ENCODE measurements around the gene MRPL23. TPM values are rescaled to one million over a fixed set of nuclear protein-coding genes. Genes with fewer than 3 reads are reported as not detected.

The MRPL23 gene
- total RNA-seq, 2 experiments from 2014 or later: 115 to 119 TPM

GRCh38 chr11:1916132-1916985 lies 30.8 kb upstream of the MRPL23 start:
- peak; percentile 36 for DNase-seq
- intact Hi-C loops (cut with micrococcal nuclease): loop anchor here (5.0 kb wide), 1 partner anchor 34 kb away; no protein-coding TSS in a partner anchor
- H3K4me3 Mint-ChIP-seq: no peak overlapping the region
- H3K9me3 Mint-ChIP-seq: no peaks in the 10 kb centered on the region
- peaks cover 9% of the 10 kb centered on the region for H3K4me1 Mint-ChIP-seq (ENCODE audit: low read depth)
- no peaks in the 10 kb centered on the region for H3K36me3 Mint-ChIP-seq
- H3K27ac Mint-ChIP-seq: no peak overlapping the region
- peaks cover 10% of the 10 kb centered on the region for H3K27me3 Mint-ChIP-seq
- CTCF ChIA-PET: interaction anchor here (0.6 to 1.6 kb wide), 5 partner anchors 26 to 239 kb away, joined by 3 to 5 read pairs (median 3); no protein-coding TSS in a partner anchor
- POLR2A ChIA-PET: interaction anchor here (1.0 to 1.2 kb wide), 2 partner anchors 25 to 27 kb away, joined by 3 to 6 read pairs; partner anchors contain the start of gene PRR33

DNA sequence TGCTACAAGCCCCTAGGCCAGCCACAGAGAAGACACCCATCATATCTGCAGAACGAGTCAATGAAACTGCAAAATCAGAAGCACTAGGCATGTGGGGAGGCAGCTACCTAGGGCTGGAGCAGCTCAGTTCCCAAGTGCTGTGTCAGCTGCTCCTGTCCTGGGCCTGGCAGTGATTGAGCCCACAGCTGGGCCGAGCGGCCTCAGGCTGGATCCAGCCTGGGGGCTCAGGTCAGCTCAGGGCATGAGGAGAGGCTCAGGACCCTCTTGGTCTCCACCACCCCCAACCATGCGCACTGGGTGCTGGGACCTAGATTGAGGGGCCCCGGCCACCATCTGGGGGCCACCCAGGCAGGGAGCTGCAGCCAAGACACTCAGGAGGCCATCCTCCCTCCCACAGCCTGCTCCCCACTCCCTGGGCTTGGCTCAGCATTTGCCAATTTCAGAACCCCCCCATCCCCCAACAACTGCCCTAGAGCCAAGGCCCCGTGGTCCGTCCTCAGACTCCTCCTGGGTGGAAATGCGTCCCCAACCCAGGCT lies 30.1 kb upstream of the MRPL23 start:
- Mint-ChIP-seq H3K36me3 (no peaks in the 10 kb centered on the region), H3K4me3 (no peak overlapping the region), H3K9me3 (no peaks in the 10 kb centered on the region), H3K27me3 (peaks cover 10% of the 10 kb centered on the region), H3K4me1 (ENCODE audit: low read depth) (peaks cover 9% of the 10 kb centered on the region), H3K27ac (no peak overlapping the region)
- ChIA-PET CTCF (interaction anchor here (0.6 to 1.6 kb wide), 7 partner anchors 25 to 239 kb away, joined by 3 to 5 read pairs (median 4); partner anchors contain the start of gene PRR33), POLR2A (interaction anchor here (1.0 to 1.2 kb wide), 2 partner anchors 25 to 28 kb away, joined by 3 to 6 read pairs; partner anchors contain the start of gene PRR33)
- DNase-seq: no peak
- intact Hi-C loops (cut with micrococcal nuclease): loop anchor here (5.0 kb wide), 1 partner anchor 35 kb away; no protein-coding TSS in a partner anchor

DNA sequence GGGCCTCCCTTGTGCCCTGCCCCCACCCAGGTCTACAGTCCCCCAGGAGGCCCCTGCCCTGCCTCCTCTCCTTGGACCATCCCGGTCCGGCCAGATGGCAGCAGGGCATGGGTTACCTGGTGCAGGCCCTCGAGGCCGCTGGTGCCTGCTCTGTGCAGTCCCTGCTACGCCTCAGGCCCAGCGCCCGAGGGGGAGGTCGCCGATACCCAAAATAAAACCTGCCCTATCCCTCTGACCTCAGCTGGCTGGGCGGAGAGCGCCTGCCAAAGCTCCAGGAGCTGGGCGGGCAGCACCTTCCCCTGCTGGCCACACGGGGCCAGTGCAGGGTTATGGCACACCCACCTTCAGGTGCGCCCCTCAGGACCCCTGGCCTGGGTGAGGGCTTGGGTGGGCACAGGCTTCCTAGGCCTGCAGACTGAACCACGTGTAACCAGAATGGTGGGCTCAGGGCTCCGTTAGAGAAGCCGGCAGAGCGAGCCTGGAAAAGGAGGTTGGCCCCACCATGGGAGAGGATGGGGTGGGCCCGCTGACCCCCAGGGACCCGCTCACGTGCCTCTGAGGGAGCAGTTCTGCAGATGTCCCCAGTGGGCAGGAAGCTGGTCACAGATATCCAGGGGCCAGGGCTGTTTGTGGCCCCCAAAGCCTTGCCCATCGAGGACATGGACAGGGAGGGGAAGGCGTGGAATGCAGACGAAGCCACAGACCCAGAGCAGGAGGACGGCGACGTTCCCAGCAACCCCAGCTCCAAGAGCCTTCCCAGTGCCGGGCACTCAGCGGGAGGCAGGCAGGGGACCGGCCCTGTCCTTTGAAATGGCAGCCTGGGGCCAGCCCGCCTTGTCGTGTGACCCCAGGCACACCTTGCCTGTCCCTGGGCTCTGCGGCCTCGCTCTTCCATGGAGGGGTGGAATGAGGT lies 29.4 kb upstream of the MRPL23 start:
- ChIA-PET CTCF (interaction anchor here (0.6 to 1.6 kb wide), 7 partner anchors 26 to 284 kb away, joined by 3 to 5 read pairs (median 4); partner anchors contain the start of gene PRR33), POLR2A (interaction anchor here (1.0 to 1.2 kb wide), 2 partner anchors 26 to 29 kb away, joined by 3 to 6 read pairs; partner anchors contain the start of gene PRR33)
- Mint-ChIP-seq H3K9me3 (no peaks in the 10 kb centered on the region), H3K36me3 (no peaks in the 10 kb centered on the region), H3K27me3 (peaks cover 10% of the 10 kb centered on the region), H3K4me1 (ENCODE audit: low read depth) (peaks cover 9% of the 10 kb centered on the region), H3K27ac (no peak overlapping the region), H3K4me3 (no peak overlapping the region)
- DNase-seq: no peak
- intact Hi-C loops (cut with micrococcal nuclease): loop anchor here (5.0 kb wide), 1 partner anchor 35 kb away; no protein-coding TSS in a partner anchor

GRCh38 chr11:1918436-1919315 lies 28.5 kb upstream of the MRPL23 start:
- ChIA-PET POLR2A (no interaction called here), CTCF (interaction anchor here (1.4 kb wide), 1 partner anchor 27 kb away, joined by 5 read pairs; the partner anchor contains the start of gene PRR33)

DNA sequence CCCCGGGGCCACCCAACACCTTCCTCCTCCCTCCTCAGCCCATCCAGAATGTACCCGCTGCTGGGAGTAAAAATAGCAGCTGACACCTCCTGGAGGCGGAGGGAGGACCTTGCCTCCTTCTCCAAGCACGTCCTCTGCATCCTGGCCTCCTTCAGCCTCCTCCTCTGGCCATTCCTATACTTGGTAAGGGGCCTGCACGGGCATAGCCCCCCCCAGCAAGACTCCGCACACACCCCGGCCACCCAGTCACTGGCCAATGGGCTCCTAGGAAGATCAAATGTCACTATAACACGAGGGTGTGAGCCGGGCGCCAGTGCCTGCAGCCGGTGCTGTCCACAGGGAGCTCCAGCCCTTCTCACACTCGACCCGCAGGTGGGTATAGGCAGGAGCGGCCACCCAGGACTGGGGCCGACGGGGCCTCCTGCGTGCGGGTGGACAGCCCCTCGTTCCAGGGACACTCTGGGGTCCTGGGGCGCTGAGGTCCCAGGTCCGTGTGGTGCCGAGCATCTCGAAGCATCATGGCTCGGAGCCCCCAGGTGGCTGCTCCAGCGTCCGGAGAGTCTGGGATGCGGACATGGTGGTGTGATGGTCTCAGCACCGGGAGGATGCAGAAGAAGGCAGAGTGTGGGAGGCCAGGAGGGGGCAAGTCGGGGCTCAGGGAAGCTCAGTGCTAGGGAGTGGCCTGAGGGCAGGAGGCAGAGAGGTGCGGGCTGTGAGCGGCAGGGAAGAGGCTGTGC lies 27.6 kb upstream of the MRPL23 start, which contains the start of gene TNNT3:
Gene TNNT3 (plus strand): TSS at position 313 of the 737 bp plus-strand sequence. CDS start 3,172 bp downstream, outside the sequence.
- H3K9me3 Mint-ChIP-seq: no peaks in the 10 kb centered on the region
- no peak within 1 kb of the TSS for H3K4me3 Mint-ChIP-seq
- H3K27me3 Mint-ChIP-seq: peaks cover 10% of the 10 kb centered on the region
- DNase-seq: no peak
- peaks cover 9% of the 10 kb centered on the region for H3K4me1 Mint-ChIP-seq (ENCODE audit: low read depth)
- H3K36me3 Mint-ChIP-seq: no peaks in the 10 kb centered on the region
- intact Hi-C loops (cut with micrococcal nuclease): loop anchor here (5.0 kb wide), 1 partner anchor 37 kb away; no protein-coding TSS in a partner anchor
- no peak within 1 kb of the TSS for H3K27ac Mint-ChIP-seq
- ChIA-PET POLR2A (no interaction called here), CTCF (interaction anchor here (3.4 kb wide), 1 partner anchor 37 kb away, joined by 22 read pairs; no protein-coding TSS in a partner anchor)

More at GRCh38 chr11:1918436-1919315, 28.5 kb upstream of the MRPL23 start:
- intact Hi-C loops (cut with micrococcal nuclease): loop anchor here (5.0 kb wide), 1 partner anchor 36 kb away; no protein-coding TSS in a partner anchor
- no peaks in the 10 kb centered on the region for H3K9me3 Mint-ChIP-seq
- H3K36me3 Mint-ChIP-seq: no peaks in the 10 kb centered on the region
- DNase-seq: no peak
- peaks cover 9% of the 10 kb centered on the region for H3K4me1 Mint-ChIP-seq (ENCODE audit: low read depth)
- peaks cover 10% of the 10 kb centered on the region for H3K27me3 Mint-ChIP-seq
- no peak overlapping the region for H3K27ac Mint-ChIP-seq
- no peak overlapping the region for H3K4me3 Mint-ChIP-seq

- no peak overlapping the region for H3K27ac Mint-ChIP-seq
- POLR2A ChIA-PET: no interaction called here
Observed at GRCh38 chr11:1920128-1920908, 26.8 kb upstream of the MRPL23 start.

GRCh38 chr11:1920909-1921573 lies 26.1 kb upstream of the MRPL23 start:
- intact Hi-C loops (cut with micrococcal nuclease): no loop called here
- Mint-ChIP-seq H3K27me3 (peaks cover 4% of the 10 kb centered on the region), H3K9me3 (no peaks in the 10 kb centered on the region), H3K27ac (no peak overlapping the region), H3K4me1 (ENCODE audit: low read depth) (peaks cover 4% of the 10 kb centered on the region), H3K4me3 (no peak overlapping the region), H3K36me3 (no peaks in the 10 kb centered on the region)
- DNase-seq: no peak
- ChIA-PET CTCF (interaction anchor here (0.7 to 3.4 kb wide), 7 partner anchors 19 to 268 kb away, joined by 3 to 22 read pairs (median 7); partner anchors contain the start of gene SYT8), POLR2A (no interaction called here)

More at GRCh38 chr11:1920128-1920908, 26.8 kb upstream of the MRPL23 start:
- Mint-ChIP-seq H3K4me3 (no peak overlapping the region), H3K36me3 (no peaks in the 10 kb centered on the region), H3K9me3 (no peaks in the 10 kb centered on the region), H3K4me1 (ENCODE audit: low read depth) (peaks cover 9% of the 10 kb centered on the region), H3K27me3 (peaks cover 4% of the 10 kb centered on the region)
- DNase-seq: no peak
- intact Hi-C loops (cut with micrococcal nuclease): no loop called here
- CTCF ChIA-PET: interaction anchor here (3.4 kb wide), 1 partner anchor 37 kb away, joined by 22 read pairs; no protein-coding TSS in a partner anchor

- CTCF ChIA-PET: interaction anchor here (0.7 to 3.4 kb wide), 8 partner anchors 19 to 269 kb away, joined by 3 to 22 read pairs (median 7); partner anchors contain the start of gene SYT8
- H3K4me1 Mint-ChIP-seq (ENCODE audit: low read depth): peaks cover 2% of the 10 kb centered on the region
Observed at GRCh38 chr11:1921574-1922141, 25.5 kb upstream of the MRPL23 start.

More at GRCh38 chr11:1921574-1922141, 25.5 kb upstream of the MRPL23 start:
- no peak for DNase-seq
- Mint-ChIP-seq H3K27me3 (peaks cover 4% of the 10 kb centered on the region), H3K4me3 (no peak overlapping the region), H3K36me3 (no peaks in the 10 kb centered on the region), H3K9me3 (no peaks in the 10 kb centered on the region), H3K27ac (no peak overlapping the region)
- intact Hi-C loops (cut with micrococcal nuclease): no loop called here
- POLR2A ChIA-PET: no interaction called here
